Osteoblast (primary cell): Measurements from ENCODE around the gene MAPKAPK2. TPM values are rescaled to one million over a fixed set of nuclear protein-coding genes. Genes with fewer than 3 reads are reported as not detected.
"Not testable (repeated sequence)": the region's sequence is repeated elsewhere in the genome, so short reads cannot be mapped to it uniquely, and the experiment has no call there.

Experiments
- DNase-seq: peaks from one replicate; pipeline ENCODE4 v3.0.0; 2011; ENCODE audit warnings: low spot score, mixed read lengths; ENCODE audit not compliant: insufficient read length; ENCODE audit errors: missing footprints
- H2AFZ ChIP-seq: 2 replicates; pipeline ENCODE4 v1.6.0; 2011; ENCODE audit warnings: mild to moderate bottlenecking, low read length
- H3K27ac ChIP-seq: 2 replicates; pipeline ENCODE4 v1.5.1; 2011; ENCODE audit warnings: mild to moderate bottlenecking, low read depth, low read length, moderate library complexity
- H3K27me3 ChIP-seq: 2 replicates; pipeline ENCODE4 v1.6.0; 2012; ENCODE audit warnings: mild to moderate bottlenecking, control low read depth, inconsistent platforms, low read length, moderate library complexity; ENCODE audit not compliant: insufficient read depth
- H3K36me3 ChIP-seq: 2 replicates; pipeline ENCODE4 v1.5.1; 2011; ENCODE audit warnings: mild to moderate bottlenecking, low read length, control low read depth, moderate library complexity; ENCODE audit not compliant: insufficient read depth
- H3K4me1 ChIP-seq: 2 replicates; pipeline ENCODE4 v1.5.1; 2011; ENCODE audit warnings: mild to moderate bottlenecking, low read length, control low read depth, moderate library complexity; ENCODE audit not compliant: insufficient read depth
- H3K4me2 ChIP-seq: 2 replicates; pipeline ENCODE4 v1.6.0; 2011; ENCODE audit warnings: mild to moderate bottlenecking, low read length; ENCODE audit not compliant: insufficient read depth
- H3K4me3 ChIP-seq: fragments of 200-600 bp; sonication (generic); 3 replicates; pipeline ENCODE4 v1.5.1; 2012; ENCODE audit warnings: mild to moderate bottlenecking, low read length, inconsistent platforms; ENCODE audit not compliant: insufficient read depth
- H3K79me2 ChIP-seq: 2 replicates; pipeline ENCODE4 v1.6.0; 2012; ENCODE audit warnings: mild to moderate bottlenecking, low read length, control low read depth, inconsistent platforms; ENCODE audit not compliant: insufficient read depth
- H3K9me3 ChIP-seq: 2 replicates; pipeline ENCODE4 v1.5.1; 2011; ENCODE audit warnings: low read depth, low read length, control low read depth
- H4K20me1 ChIP-seq: 2 replicates; pipeline ENCODE4 v1.6.0; 2012; ENCODE audit warnings: mild to moderate bottlenecking, low read length, control low read depth; ENCODE audit not compliant: insufficient read depth
- CTCF ChIP-seq: IDR thresholded peaks from 2 replicates; pipeline ENCODE4 v1.5.1; 2011; ENCODE audit warnings: mild to moderate bottlenecking, low read depth, low read length, moderate library complexity; ENCODE audit errors: extremely low read depth
- total RNA-seq: library from RNA; depleted of rRNA; stranded (reverse); fragments of >200 nt; gene quantifications from 2 replicates; pipeline ENCODE4 v1.2.3, GENCODE V29; 2012

Gene MAPKAPK2
- total RNA-seq, 1 donor = 38.0 TPM

- Histone ChIP-seq H3K9me3 (no peaks in the 10 kb centered on the region), H3K27ac (no peak overlapping the region), H3K79me2 (no peaks in the 10 kb centered on the region), H2AFZ (no peak overlapping the region), H4K20me1 (no peaks in the 10 kb centered on the region), H3K27me3 (peaks cover 12% of the 10 kb centered on the region), H3K4me3 (no peak overlapping the region), H3K4me2 (no peak overlapping the region), H3K36me3 (no peaks in the 10 kb centered on the region), H3K4me1 (no peaks in the 10 kb centered on the region)
- DNase-seq = peak; percentile 5
- no peak for TF ChIP-seq CTCF
Observed at GRCh38 chr1:206778031-206778430, 93.3 kb downstream of the MAPKAPK2 start.

DNA sequence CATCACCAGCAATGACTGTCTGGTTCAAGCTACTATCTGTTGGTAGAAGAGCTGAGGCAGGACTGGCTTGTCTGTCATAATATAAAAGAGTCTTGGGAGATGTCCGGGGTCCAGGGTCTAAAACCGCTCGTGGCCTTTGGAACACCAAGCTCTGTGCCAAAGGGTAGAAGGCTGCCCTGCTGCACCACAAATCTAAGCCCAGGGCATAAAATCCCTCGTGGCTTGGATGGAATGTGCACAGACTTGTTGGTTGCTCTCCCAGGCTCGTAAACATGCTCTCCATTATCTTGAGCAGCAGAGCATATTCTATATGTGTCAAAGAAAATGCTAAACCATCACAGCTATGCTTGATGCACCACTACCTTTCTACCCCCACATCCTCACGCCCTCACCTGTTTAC lies 94.2 kb downstream of the MAPKAPK2 start:
- not testable (repeated sequence) for H4K20me1 ChIP-seq, H3K79me2 ChIP-seq, H3K4me1 ChIP-seq, H3K27ac ChIP-seq, H3K9me3 ChIP-seq, H2AFZ ChIP-seq, H3K36me3 ChIP-seq, DNase-seq, H3K4me3 ChIP-seq, H3K4me2 ChIP-seq
- peaks cover 12% of the 10 kb centered on the region for H3K27me3 ChIP-seq

GRCh38 chr1:206779638-206780037 lies 94.9 kb downstream of the MAPKAPK2 start:
- H4K20me1 ChIP-seq = no peaks in the 10 kb centered on the region
- no peaks in the 10 kb centered on the region for H3K9me3 ChIP-seq
- H3K4me2 ChIP-seq = no peak overlapping the region
- H3K27ac ChIP-seq = no peak overlapping the region
- H3K36me3 ChIP-seq = no peaks in the 10 kb centered on the region
- H3K4me3 ChIP-seq = no peak overlapping the region
- no peaks in the 10 kb centered on the region for H3K4me1 ChIP-seq
- no peak for TF ChIP-seq CTCF
- DNase-seq = no peak
- no peaks in the 10 kb centered on the region for H3K79me2 ChIP-seq
- peaks cover 10% of the 10 kb centered on the region for H3K27me3 ChIP-seq
- no peak overlapping the region for H2AFZ ChIP-seq

GRCh38 chr1:206782448-206782847 lies 97.7 kb downstream of the MAPKAPK2 start:
- H3K4me1 ChIP-seq = no peaks in the 10 kb centered on the region
- no peaks in the 10 kb centered on the region for H4K20me1 ChIP-seq
- H3K9me3 ChIP-seq = no peaks in the 10 kb centered on the region
- no peaks in the 10 kb centered on the region for H3K36me3 ChIP-seq
- H3K4me3 ChIP-seq = no peak overlapping the region
- no peak overlapping the region for H3K4me2 ChIP-seq
- H3K27me3 ChIP-seq = peaks cover 2% of the 10 kb centered on the region
- peak; percentile 2 for DNase-seq
- TF ChIP-seq CTCF = no peak
- H3K79me2 ChIP-seq = no peaks in the 10 kb centered on the region
- H2AFZ ChIP-seq = no peak overlapping the region
- H3K27ac ChIP-seq = no peak overlapping the region
